ENCODE measurements around the gene DPP9. TPM values are rescaled to one million over a fixed set of nuclear protein-coding genes. Genes with fewer than 3 reads are reported as not detected.

DPP9 gene
- total RNA-seq, 1 donor from 2014 or later, result 31.5 TPM

DNA sequence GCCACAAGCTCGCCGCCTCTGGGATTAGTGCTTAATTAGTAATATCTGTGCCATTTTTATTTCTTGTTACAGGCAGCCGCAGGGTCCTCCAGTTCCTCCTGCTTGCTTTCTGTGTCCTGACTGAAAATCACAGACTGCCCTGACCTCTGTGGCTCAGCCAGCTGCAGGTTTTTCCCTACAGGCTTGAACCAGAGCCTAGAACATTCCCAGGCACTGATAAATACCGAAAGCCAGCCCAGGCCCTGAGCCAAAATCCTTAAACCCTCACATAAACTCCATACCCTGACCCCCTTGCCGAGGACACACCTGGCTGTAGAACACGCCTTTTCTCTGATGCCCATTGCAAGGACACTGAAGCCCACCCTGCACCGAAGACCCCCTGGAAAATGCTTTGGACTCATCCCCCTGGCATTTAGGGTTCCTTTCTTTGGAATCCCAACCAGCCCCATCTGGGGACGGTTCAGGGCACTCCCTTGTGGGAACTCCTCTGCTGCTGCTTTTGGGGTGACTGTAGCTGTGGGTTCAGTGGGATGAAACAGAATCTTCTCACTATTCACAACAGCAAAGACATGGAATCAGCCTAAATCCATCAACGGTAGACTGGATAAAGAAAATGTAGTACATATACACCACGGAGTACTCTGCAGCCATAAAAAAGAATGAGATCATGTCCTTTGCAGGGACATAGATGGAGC is 15.5 kb downstream of the DPP9 start:
- no peaks in the 10 kb centered on the region for H3K9me3 Mint-ChIP-seq (ENCODE audit: low read depth)
- no peak overlapping the region for H3K4me3 Mint-ChIP-seq (ENCODE audit: unreplicated experiment)
- TF ChIP-seq, protein P1, sequence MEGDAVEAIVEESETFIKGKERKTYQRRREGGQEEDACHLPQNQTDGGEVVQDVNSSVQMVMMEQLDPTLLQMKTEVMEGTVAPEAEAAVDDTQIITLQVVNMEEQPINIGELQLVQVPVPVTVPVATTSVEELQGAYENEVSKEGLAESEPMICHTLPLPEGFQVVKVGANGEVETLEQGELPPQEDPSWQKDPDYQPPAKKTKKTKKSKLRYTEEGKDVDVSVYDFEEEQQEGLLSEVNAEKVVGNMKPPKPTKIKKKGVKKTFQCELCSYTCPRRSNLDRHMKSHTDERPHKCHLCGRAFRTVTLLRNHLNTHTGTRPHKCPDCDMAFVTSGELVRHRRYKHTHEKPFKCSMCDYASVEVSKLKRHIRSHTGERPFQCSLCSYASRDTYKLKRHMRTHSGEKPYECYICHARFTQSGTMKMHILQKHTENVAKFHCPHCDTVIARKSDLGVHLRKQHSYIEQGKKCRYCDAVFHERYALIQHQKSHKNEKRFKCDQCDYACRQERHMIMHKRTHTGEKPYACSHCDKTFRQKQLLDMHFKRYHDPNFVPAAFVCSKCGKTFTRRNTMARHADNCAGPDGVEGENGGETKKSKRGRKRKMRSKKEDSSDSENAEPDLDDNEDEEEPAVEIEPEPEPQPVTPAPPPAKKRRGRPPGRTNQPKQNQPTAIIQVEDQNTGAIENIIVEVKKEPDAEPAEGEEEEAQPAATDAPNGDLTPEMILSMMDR (IDR thresholded peaks at IDR 0.05), result no peak
- peaks cover 39% of the 10 kb centered on the region for H3K4me1 Mint-ChIP-seq (ENCODE audit: low read depth)
- DNase-seq (ENCODE audit: low spot score), result no peak
- H3K27me3 Mint-ChIP-seq (ENCODE audit: low read depth), result no peaks in the 10 kb centered on the region
- H3K27ac Mint-ChIP-seq (ENCODE audit: unreplicated experiment), result peak overlapping the region; percentile 49
- H3K36me3 Mint-ChIP-seq (ENCODE audit: low read depth), result peaks cover 13% of the 10 kb centered on the region

DNA sequence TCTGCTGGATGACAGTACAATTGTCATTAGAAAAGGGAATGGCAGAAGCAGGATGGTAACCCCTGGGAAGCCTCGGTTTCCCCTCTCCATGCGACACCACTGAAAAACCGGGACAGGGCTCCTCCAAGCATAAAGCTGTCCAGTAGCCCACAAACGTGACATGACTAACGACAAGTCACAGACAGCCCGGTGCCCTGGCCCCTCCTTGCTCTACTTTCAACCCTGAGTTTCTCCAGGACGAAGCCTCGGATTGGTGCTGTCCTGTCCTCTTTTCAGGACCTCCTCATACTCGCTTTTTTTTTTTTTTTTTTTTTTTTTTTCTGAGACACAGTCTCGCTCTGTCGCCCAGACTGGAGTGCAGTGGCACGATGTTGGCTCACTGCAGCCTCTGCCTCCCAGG is 16.3 kb downstream of the DPP9 start:
- TF ChIP-seq, protein P1 (IDR thresholded peaks at IDR 0.05), result no peak
- H3K4me1 Mint-ChIP-seq (ENCODE audit: low read depth), result peaks cover 36% of the 10 kb centered on the region
- DNase-seq (ENCODE audit: low spot score), result no peak
- no peaks in the 10 kb centered on the region for H3K27me3 Mint-ChIP-seq (ENCODE audit: low read depth)
- no peak overlapping the region for H3K4me3 Mint-ChIP-seq (ENCODE audit: unreplicated experiment)
- H3K36me3 Mint-ChIP-seq (ENCODE audit: low read depth), result peaks cover 15% of the 10 kb centered on the region
- peak overlapping the region; percentile 8 for H3K27ac Mint-ChIP-seq (ENCODE audit: unreplicated experiment)
- H3K9me3 Mint-ChIP-seq (ENCODE audit: low read depth), result no peaks in the 10 kb centered on the region

DNA sequence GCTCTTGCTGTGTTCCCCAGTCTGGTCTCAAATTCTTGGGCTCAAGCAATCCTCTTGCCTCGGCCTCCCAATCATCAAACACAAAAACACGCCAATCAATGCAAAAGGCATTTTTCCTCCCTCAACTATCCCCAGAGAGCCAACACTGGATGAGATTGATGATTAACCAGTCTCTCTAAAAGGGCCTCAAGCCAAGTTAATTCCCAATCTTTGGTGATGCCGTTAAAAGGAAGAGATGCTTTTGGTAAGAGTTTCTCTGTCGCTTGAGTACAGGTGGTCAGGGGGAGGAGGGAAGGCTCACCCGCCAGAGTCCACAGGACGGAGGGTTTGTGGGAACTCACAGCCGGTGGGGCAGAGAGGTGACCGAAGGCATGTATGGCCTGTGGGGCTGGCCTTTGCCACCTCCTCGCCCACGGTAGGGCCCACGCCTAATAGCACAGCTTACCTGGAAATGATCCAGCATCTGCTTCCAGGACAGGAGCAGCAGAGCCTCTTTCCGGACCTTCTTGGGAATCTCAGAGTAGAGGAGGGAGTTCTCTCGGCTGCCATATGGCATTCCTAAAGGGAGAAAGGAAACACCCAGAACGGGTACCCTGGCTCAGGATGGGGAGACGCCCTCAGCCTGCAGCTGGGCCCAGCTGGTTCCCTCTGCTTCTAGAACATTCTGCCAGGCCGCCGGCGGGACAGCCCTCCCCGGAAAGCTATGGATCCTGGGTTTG is 18.1 kb downstream of the DPP9 start:
- no peak overlapping the region for H3K27ac Mint-ChIP-seq (ENCODE audit: unreplicated experiment)
- H3K4me3 Mint-ChIP-seq (ENCODE audit: unreplicated experiment), result no peak overlapping the region
- no peak for DNase-seq (ENCODE audit: low spot score)

DNA sequence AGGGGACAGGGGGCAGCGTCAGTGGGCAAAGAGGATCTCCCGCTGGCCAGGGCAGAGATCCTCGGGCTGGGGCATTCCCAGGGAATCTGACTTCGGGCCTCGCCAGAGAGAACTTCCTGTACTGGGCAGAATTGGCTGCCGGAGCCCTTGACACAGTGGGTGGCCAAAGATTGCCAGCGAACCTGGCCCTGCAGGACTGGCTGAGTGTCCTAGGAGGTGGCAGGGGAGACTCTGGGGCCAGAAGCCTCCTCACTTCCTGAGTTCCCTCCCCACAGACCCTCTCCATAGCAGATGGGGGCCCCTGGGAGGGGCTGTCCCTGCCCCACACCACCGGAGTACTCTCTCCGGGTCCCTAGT is 19.3 kb downstream of the DPP9 start:
- peaks cover 25% of the 10 kb centered on the region for H3K36me3 Mint-ChIP-seq (ENCODE audit: low read depth)

More for the DNA sequence above, 18.1 kb downstream of the DPP9 start:
- Mint-ChIP-seq H3K4me1 (ENCODE audit: low read depth) (peaks cover 36% of the 10 kb centered on the region), H3K36me3 (ENCODE audit: low read depth) (peaks cover 21% of the 10 kb centered on the region), H3K9me3 (ENCODE audit: low read depth) (no peaks in the 10 kb centered on the region), H3K27me3 (ENCODE audit: low read depth) (no peaks in the 10 kb centered on the region)
- TF ChIP-seq, protein P1 (IDR thresholded peaks at IDR 0.05), result no peak

DNA sequence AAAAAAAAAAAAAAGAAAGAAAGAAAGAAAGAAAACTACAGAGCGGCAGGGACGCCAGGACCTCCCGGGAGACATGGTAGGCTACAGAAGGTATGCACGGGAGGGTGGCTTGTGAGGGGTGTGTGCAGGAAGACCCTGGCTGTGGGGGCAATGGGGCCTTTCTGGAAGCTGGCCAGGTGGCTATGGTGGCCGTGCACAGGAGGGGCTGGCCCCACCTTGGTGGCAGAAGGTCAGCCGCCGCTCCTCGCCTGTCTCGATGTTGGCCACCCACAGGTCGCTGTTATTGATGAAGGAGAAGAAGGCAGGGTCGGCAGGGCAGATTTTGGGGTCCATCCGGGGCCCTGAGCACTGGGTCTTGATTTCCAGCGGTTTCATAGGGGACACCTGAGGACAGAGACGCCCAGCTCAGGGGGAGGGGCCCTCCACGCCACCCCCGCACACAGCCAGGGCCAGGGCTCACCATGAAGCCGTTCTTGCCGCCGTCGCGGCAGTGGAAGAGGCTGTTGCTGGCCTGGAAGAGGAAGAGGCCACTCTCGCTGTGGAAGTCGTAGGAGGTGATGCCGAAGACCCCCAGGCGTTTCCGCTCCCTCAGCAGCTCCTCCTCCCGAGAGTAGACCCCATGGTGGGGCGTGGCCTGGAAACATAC is 19.8 kb downstream of the DPP9 start:
- Mint-ChIP-seq H3K4me3 (ENCODE audit: unreplicated experiment) (no peak overlapping the region), H3K4me1 (ENCODE audit: low read depth) (peaks cover 24% of the 10 kb centered on the region), H3K27me3 (ENCODE audit: low read depth) (no peaks in the 10 kb centered on the region), H3K9me3 (ENCODE audit: low read depth) (no peaks in the 10 kb centered on the region), H3K27ac (ENCODE audit: unreplicated experiment) (no peak overlapping the region), H3K36me3 (ENCODE audit: low read depth) (peaks cover 26% of the 10 kb centered on the region)
- TF ChIP-seq, protein P1 (IDR thresholded peaks at IDR 0.05), result no peak
- DNase-seq (ENCODE audit: low spot score), result no peak

More for the DNA sequence above, 19.3 kb downstream of the DPP9 start:
- Mint-ChIP-seq H3K9me3 (ENCODE audit: low read depth) (no peaks in the 10 kb centered on the region), H3K4me3 (ENCODE audit: unreplicated experiment) (no peak overlapping the region), H3K27ac (ENCODE audit: unreplicated experiment) (no peak overlapping the region), H3K4me1 (ENCODE audit: low read depth) (peaks cover 27% of the 10 kb centered on the region), H3K27me3 (ENCODE audit: low read depth) (no peaks in the 10 kb centered on the region)
- TF ChIP-seq, protein P1 (IDR thresholded peaks at IDR 0.05), result no peak
- DNase-seq (ENCODE audit: low spot score), result no peak

Data from chondrocyte (in vitro differentiated cells).